SK-N-SH (cell line): ENCODE data around the gene ARHGEF10L.

Experiments
- EP300 ChIP-seq, 2 experiments: IDR thresholded peaks; 2 replicates each; pipeline versions ENCODE4 v1.4.0 to v1.6.1; 2012; ENCODE audit warnings: borderline replicate concordance in 1 of 2, low read depth in 1 of 2, low read length in 1 of 2
- EZH2phosphoT487 ChIP-seq: fragments of 200-600 bp; sonication (generic); IDR thresholded peaks from 2 replicates; pipeline ENCODE4 v1.6.1; 2017; ENCODE audit warnings: low read depth, mixed run types, mild to moderate bottlenecking, antibody characterized with exemption, moderate library complexity, borderline replicate concordance
- FOXJ3 ChIP-seq: sonication (generic); formaldehyde crosslinking; IDR thresholded peaks from 2 replicates; pipeline ENCODE4 v1.5.1; 2020; ENCODE audit warnings: mild to moderate bottlenecking, missing genetic modification reagents
- JUND ChIP-seq: IDR thresholded peaks from 2 replicates; pipeline ENCODE4 v1.4.0; 2012
- MXI1 ChIP-seq: IDR thresholded peaks from 2 replicates; pipeline ENCODE4 v1.6.1; 2012; ENCODE audit warnings: mild to moderate bottlenecking, low read depth, low read length, improper control_type of control experiment
- NRF1 ChIP-seq: IDR thresholded peaks from 2 replicates; pipeline ENCODE4 v1.6.1; 2012; ENCODE audit warnings: low read depth, mild to moderate bottlenecking, low read length
- RAD21 ChIP-seq: IDR thresholded peaks from 2 replicates; pipeline ENCODE4 v1.6.1; 2012; ENCODE audit warnings: mild to moderate bottlenecking, low read length
- TAF1 ChIP-seq: IDR thresholded peaks from 2 replicates; pipeline ENCODE4 v1.6.1; 2012; ENCODE audit warnings: low read depth, mild to moderate bottlenecking, low read length, moderate library complexity, borderline replicate concordance
- TCF12 ChIP-seq: IDR thresholded peaks from 2 replicates; pipeline ENCODE4 v1.4.0; 2012
- TF ChIP-seq, protein P1 (sequence below): fragments of 200-600 bp; sonication (generic); IDR thresholded peaks from 2 replicates; pipeline ENCODE4 v1.6.1; 2017; ENCODE audit warnings: antibody characterized with exemption, mild to moderate bottlenecking, moderate library complexity

DNA sequence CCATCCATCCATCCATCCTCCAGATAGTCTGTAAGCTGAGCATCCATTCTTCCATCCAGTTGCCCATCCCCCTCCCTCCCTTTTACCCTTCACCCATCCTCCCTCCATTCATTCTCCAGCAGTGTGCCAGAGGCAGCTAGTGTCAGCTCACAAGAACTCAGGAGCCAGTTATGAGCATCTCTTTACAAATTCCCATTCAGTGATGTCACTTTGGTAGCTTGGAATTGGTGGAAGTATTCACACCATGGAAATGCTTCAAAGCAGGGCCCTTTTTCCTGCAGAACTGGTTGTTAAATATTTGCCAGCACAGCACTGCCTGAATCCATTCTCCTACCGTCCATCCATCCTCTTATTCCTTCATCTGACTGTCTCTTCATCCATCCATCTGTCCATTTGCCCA is 72.5 kb downstream of the ARHGEF10L start:
- TF ChIP-seq FOXJ3 (CRISPR knock-in tag) (no peak), JUND (no peak), EZH2phosphoT487 (no peak), TCF12 (no peak), MXI1 (no peak), EP300 (IDR thresholded peaks at IDR 0.05; ENCODE audit: borderline replicate concordance in 1 of 2, low read depth in 1 of 2, low read length in 1 of 2) (no peak), RAD21 (no peak), TAF1 (no peak), NRF1 (no peak)
- TF ChIP-seq, protein P1, sequence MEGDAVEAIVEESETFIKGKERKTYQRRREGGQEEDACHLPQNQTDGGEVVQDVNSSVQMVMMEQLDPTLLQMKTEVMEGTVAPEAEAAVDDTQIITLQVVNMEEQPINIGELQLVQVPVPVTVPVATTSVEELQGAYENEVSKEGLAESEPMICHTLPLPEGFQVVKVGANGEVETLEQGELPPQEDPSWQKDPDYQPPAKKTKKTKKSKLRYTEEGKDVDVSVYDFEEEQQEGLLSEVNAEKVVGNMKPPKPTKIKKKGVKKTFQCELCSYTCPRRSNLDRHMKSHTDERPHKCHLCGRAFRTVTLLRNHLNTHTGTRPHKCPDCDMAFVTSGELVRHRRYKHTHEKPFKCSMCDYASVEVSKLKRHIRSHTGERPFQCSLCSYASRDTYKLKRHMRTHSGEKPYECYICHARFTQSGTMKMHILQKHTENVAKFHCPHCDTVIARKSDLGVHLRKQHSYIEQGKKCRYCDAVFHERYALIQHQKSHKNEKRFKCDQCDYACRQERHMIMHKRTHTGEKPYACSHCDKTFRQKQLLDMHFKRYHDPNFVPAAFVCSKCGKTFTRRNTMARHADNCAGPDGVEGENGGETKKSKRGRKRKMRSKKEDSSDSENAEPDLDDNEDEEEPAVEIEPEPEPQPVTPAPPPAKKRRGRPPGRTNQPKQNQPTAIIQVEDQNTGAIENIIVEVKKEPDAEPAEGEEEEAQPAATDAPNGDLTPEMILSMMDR: no peak
